ENCODE results near the gene FBLN1.
"Not testable (repeated sequence)": the region's sequence is repeated elsewhere in the genome, so short reads cannot be mapped to it uniquely, and the experiment has no call there.

DNA sequence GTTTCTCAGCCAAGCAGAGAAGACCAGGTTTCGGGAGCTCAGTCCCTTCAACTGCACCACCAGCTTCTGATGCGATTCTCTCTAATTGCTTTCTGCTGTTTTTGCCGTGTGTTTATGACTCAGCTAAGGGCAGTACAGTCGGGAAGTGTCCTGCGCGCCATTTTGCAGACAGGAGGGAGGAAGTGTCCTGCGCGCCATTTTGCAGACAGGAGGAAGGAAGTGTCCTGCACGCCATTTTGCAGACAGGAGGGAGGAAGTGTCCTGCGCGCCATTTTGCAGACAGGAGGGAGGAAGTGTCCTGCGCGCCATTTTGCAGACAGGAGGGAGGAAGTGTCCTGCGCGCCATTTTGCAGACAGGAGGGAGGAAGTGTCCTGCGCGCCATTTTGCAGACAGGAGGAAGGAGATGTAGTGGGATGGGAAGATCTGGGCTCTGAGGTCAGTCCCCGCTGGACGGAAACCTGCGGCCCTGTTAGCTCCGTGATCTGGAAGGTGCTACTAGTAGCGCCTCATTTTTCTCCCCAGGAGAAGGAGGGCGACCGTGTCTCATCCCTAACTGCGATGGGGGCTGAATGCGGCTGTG, 89.0 kb downstream of the FBLN1 start:
- TF ChIP-seq, protein P1, sequence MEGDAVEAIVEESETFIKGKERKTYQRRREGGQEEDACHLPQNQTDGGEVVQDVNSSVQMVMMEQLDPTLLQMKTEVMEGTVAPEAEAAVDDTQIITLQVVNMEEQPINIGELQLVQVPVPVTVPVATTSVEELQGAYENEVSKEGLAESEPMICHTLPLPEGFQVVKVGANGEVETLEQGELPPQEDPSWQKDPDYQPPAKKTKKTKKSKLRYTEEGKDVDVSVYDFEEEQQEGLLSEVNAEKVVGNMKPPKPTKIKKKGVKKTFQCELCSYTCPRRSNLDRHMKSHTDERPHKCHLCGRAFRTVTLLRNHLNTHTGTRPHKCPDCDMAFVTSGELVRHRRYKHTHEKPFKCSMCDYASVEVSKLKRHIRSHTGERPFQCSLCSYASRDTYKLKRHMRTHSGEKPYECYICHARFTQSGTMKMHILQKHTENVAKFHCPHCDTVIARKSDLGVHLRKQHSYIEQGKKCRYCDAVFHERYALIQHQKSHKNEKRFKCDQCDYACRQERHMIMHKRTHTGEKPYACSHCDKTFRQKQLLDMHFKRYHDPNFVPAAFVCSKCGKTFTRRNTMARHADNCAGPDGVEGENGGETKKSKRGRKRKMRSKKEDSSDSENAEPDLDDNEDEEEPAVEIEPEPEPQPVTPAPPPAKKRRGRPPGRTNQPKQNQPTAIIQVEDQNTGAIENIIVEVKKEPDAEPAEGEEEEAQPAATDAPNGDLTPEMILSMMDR (IDR thresholded peaks at IDR 0.05) = not testable (repeated sequence)
- not testable (repeated sequence) for TF ChIP-seq POLR2A (IDR thresholded peaks at IDR 0.05)
